CD4-positive, alpha-beta memory T cell (primary cell): ENCODE data around the gene ASMT. TPM values are rescaled to one million over a fixed set of nuclear protein-coding genes. Genes with fewer than 3 reads are reported as not detected.

ENCODE experiments used
- CTCF ChIA-PET: fragments of 350-600 bp; sonication (Branson Sonifier 250); formaldehyde crosslinking; loops from one replicate; lab custom pipeline; 2021; ENCODE audit warnings: inconsistent platforms; ENCODE audit not compliant: partially characterized antibody; lab: Charles Lee
- POLR2A ChIA-PET: fragments of 350-600 bp; sonication (Branson Sonifier 250); formaldehyde crosslinking; loops from one replicate; lab custom pipeline; 2021; ENCODE audit not compliant: partially characterized antibody; lab: Charles Lee
- DNase-seq, 5 donors: peaks; one replicate each; pipeline versions ENCODE4 v3.0.0 to v3.0.0-alpha.2; 2020 to 2022; ENCODE audit warnings: mixed read lengths in 1 of 5
- H3K27ac ChIP-seq: one replicate; pipeline ENCODE4 v1.7.0; 2013; ENCODE audit warnings: low read depth, low read length
- H3K27me3 ChIP-seq: 2 replicates; pipeline ENCODE4 v1.7.0; 2013; ENCODE audit warnings: mild to moderate bottlenecking, low read length, moderate library complexity; ENCODE audit not compliant: insufficient read depth
- H3K36me3 ChIP-seq: 2 replicates; pipeline ENCODE4 v1.7.0; 2013; ENCODE audit warnings: mild to moderate bottlenecking, low read length, moderate library complexity; ENCODE audit not compliant: insufficient read depth
- H3K4me1 ChIP-seq: 2 replicates; pipeline ENCODE4 v1.7.0; 2013; ENCODE audit warnings: mild to moderate bottlenecking, low read length, moderate library complexity; ENCODE audit not compliant: insufficient read depth
- H3K4me3 ChIP-seq, 2 donors: one replicate each; pipeline ENCODE4 v1.7.0; 2013; ENCODE audit warnings: low read length in 2 of 2, mild to moderate bottlenecking in 1 of 2
- H3K9me3 ChIP-seq, 2 donors: one replicate each; pipeline ENCODE4 v1.7.0; 2013; ENCODE audit warnings: low read length in 2 of 2, control low read depth in 1 of 2; ENCODE audit not compliant: control insufficient read depth in 1 of 2
- H3K27ac Mint-ChIP-seq, 7 donors: one replicate each; pipeline ENCODE4 v1.8.0; 2020 to 2021; ENCODE audit warnings: mixed read lengths in 7 of 7, mild to moderate bottlenecking in 6 of 7, inconsistent platforms in 3 of 7, moderate library complexity in 3 of 7
- H3K27me3 Mint-ChIP-seq, 2 donors: one replicate each; pipeline ENCODE4 v1.8.0; 2020 to 2021; ENCODE audit warnings: mixed read lengths in 2 of 2
- H3K36me3 Mint-ChIP-seq, 2 donors: one replicate each; pipeline ENCODE4 v1.8.0; 2020 to 2021; ENCODE audit warnings: mixed read lengths in 2 of 2, inconsistent platforms in 1 of 2, mild to moderate bottlenecking in 1 of 2
- H3K4me1 Mint-ChIP-seq, 4 donors: one replicate each; pipeline ENCODE4 v1.8.0; 2020 to 2021; ENCODE audit warnings: mixed read lengths in 4 of 4, mild to moderate bottlenecking in 1 of 4
- H3K4me3 Mint-ChIP-seq, 8 donors: one replicate each; pipeline ENCODE4 v1.8.0; 2020 to 2021; ENCODE audit warnings: mixed read lengths in 8 of 8, mild to moderate bottlenecking in 7 of 8, moderate library complexity in 6 of 8, inconsistent platforms in 3 of 8
- H3K9me3 Mint-ChIP-seq, 8 donors: one replicate each; pipeline ENCODE4 v1.8.0; 2020 to 2021; ENCODE audit warnings: mixed read lengths in 8 of 8, mild to moderate bottlenecking in 5 of 8, inconsistent platforms in 3 of 8, moderate library complexity in 1 of 8
- intact Hi-C: fragments of 100-400 bp; cut with micrococcal nuclease; formaldehyde crosslinking; loops from one replicate; pipeline ENCODE4 v1.15.1; 2023
- polyA plus RNA-seq, 2 donors: library from polyadenylated mRNA; unstranded; fragments of 300-500 nt; fragmentation: Illumina TruSeq; gene quantifications; one replicate each; pipeline ENCODE4 v1.2.3, GENCODE V29; 2021
- total RNA-seq, 2 experiments: library from RNA; stranded (reverse); gene quantifications; one replicate each; pipeline ENCODE4 v1.2.3, GENCODE V29; 2021

Gene ASMT
- total and polyA plus RNA-seq, 4 experiments from 2014 or later, result 0.35 to 1.0 TPM; not detected in 2

GRCh38 chrX:1609311-1609710 is 5.5 kb upstream of the ASMT start:
- no peaks in the 10 kb centered on the region for H3K9me3 ChIP-seq
- H3K36me3 ChIP-seq, result no peaks in the 10 kb centered on the region
- ChIA-PET CTCF (no interaction called here), POLR2A (no interaction called here)
- no peak overlapping the region for H3K27ac ChIP-seq
- DNase-seq, result no peak
- Mint-ChIP-seq H3K4me1 (peaks cover 0 to 4% (median under 1%) of the 10 kb centered on the region in 4 donors), H3K4me3 (no peak overlapping the region), H3K9me3 (no peaks in the 10 kb centered on the region), H3K27me3 (no peaks in the 10 kb centered on the region), H3K36me3 (peaks cover 5% of the 10 kb centered on the region in 2 donors), H3K27ac (no peak overlapping the region)
- intact Hi-C loops, result no loop called here
- no peak overlapping the region for H3K4me3 ChIP-seq
- H3K27me3 ChIP-seq, result no peaks in the 10 kb centered on the region
- no peaks in the 10 kb centered on the region for H3K4me1 ChIP-seq

- intact Hi-C loops, result no loop called here
- no peaks in the 10 kb centered on the region for H3K9me3 Mint-ChIP-seq
Measured at GRCh38 chrX:1609762-1610161, 5.1 kb upstream of the ASMT start.

GRCh38 chrX:1610166-1610565 is 4.7 kb upstream of the ASMT start:
- intact Hi-C loops, result no loop called here
- H3K27ac Mint-ChIP-seq, result no peak overlapping the region
- CTCF ChIA-PET, result no interaction called here

More at GRCh38 chrX:1609762-1610161, 5.1 kb upstream of the ASMT start:
- Histone ChIP-seq H3K4me1 (no peaks in the 10 kb centered on the region), H3K27ac (no peak overlapping the region), H3K36me3 (no peaks in the 10 kb centered on the region), H3K4me3 (no peak overlapping the region), H3K9me3 (no peaks in the 10 kb centered on the region), H3K27me3 (no peaks in the 10 kb centered on the region)
- peaks cover 0 to 3% (median 0%) of the 10 kb centered on the region in 4 donors for H3K4me1 Mint-ChIP-seq
- no peaks in the 10 kb centered on the region for H3K27me3 Mint-ChIP-seq
- no peak overlapping the region for H3K4me3 Mint-ChIP-seq
- peak overlapping the region in 1 of 7 donors; percentile 53 for H3K27ac Mint-ChIP-seq
- POLR2A ChIA-PET, result no interaction called here
- peaks cover under 1 to 4% of the 10 kb centered on the region in 2 donors for H3K36me3 Mint-ChIP-seq
- CTCF ChIA-PET, result no interaction called here
- no peak for DNase-seq

GRCh38 chrX:1610736-1611135 is 4.1 kb upstream of the ASMT start:
- Histone ChIP-seq H3K27me3 (no peaks in the 10 kb centered on the region), H3K27ac (no peak overlapping the region), H3K4me3 (no peak overlapping the region), H3K4me1 (no peaks in the 10 kb centered on the region), H3K9me3 (no peaks in the 10 kb centered on the region), H3K36me3 (no peaks in the 10 kb centered on the region)
- no peaks in the 10 kb centered on the region for H3K4me1 Mint-ChIP-seq
- POLR2A ChIA-PET, result no interaction called here
- H3K27me3 Mint-ChIP-seq, result no peaks in the 10 kb centered on the region
- CTCF ChIA-PET, result no interaction called here
- no peaks in the 10 kb centered on the region for H3K36me3 Mint-ChIP-seq
- H3K9me3 Mint-ChIP-seq, result no peaks in the 10 kb centered on the region
- no peak for DNase-seq
- no peak overlapping the region for H3K27ac Mint-ChIP-seq
- H3K4me3 Mint-ChIP-seq, result no peak overlapping the region
- intact Hi-C loops, result no loop called here

More at GRCh38 chrX:1610166-1610565, 4.7 kb upstream of the ASMT start:
- Mint-ChIP-seq H3K27me3 (no peaks in the 10 kb centered on the region), H3K4me1 (peaks cover 0 to 1% (median 0%) of the 10 kb centered on the region in 4 donors), H3K4me3 (no peak overlapping the region), H3K36me3 (peaks cover 0 to 4% of the 10 kb centered on the region in 2 donors), H3K9me3 (no peaks in the 10 kb centered on the region)
- no peaks in the 10 kb centered on the region for H3K9me3 ChIP-seq
- POLR2A ChIA-PET, result no interaction called here
- no peaks in the 10 kb centered on the region for H3K27me3 ChIP-seq
- no peaks in the 10 kb centered on the region for H3K4me1 ChIP-seq
- no peak for DNase-seq
- no peaks in the 10 kb centered on the region for H3K36me3 ChIP-seq
- H3K4me3 ChIP-seq, result no peak overlapping the region
- H3K27ac ChIP-seq, result no peak overlapping the region

GRCh38 chrX:1612641-1613286 is 2.1 kb upstream of the ASMT start:
- H3K4me1 Mint-ChIP-seq, result no peaks in the 10 kb centered on the region
- ChIA-PET CTCF (no interaction called here), POLR2A (no interaction called here)
- H3K4me3 ChIP-seq, result no peak overlapping the region
- H3K27ac Mint-ChIP-seq, result peak overlapping the region in 2 of 7 donors; percentile 29 to 61
- no peak for DNase-seq
- H3K9me3 ChIP-seq, result no peaks in the 10 kb centered on the region
- H3K4me1 ChIP-seq, result no peaks in the 10 kb centered on the region
- intact Hi-C loops, result no loop called here
- no peak overlapping the region for H3K4me3 Mint-ChIP-seq
- H3K36me3 Mint-ChIP-seq, result no peaks in the 10 kb centered on the region
- no peak overlapping the region for H3K27ac ChIP-seq
- no peaks in the 10 kb centered on the region for H3K27me3 Mint-ChIP-seq
- no peaks in the 10 kb centered on the region for H3K27me3 ChIP-seq
- no peaks in the 10 kb centered on the region for H3K36me3 ChIP-seq
- H3K9me3 Mint-ChIP-seq, result no peaks in the 10 kb centered on the region

GRCh38 chrX:1618689-1619088 is 3.8 kb downstream of the ASMT start:
- H3K27ac Mint-ChIP-seq, result no peak overlapping the region
- no peaks in the 10 kb centered on the region for H3K9me3 Mint-ChIP-seq
- H3K36me3 Mint-ChIP-seq, result no peaks in the 10 kb centered on the region
- no peaks in the 10 kb centered on the region for H3K9me3 ChIP-seq
- H3K4me3 Mint-ChIP-seq, result no peak overlapping the region
- CTCF ChIA-PET, result no interaction called here
- no peak overlapping the region for H3K4me3 ChIP-seq
- DNase-seq, result no peak
- no peaks in the 10 kb centered on the region for H3K36me3 ChIP-seq
- peaks cover 11% of the 10 kb centered on the region for H3K4me1 ChIP-seq
- H3K27ac ChIP-seq, result no peak overlapping the region
- POLR2A ChIA-PET, result no interaction called here
- no peaks in the 10 kb centered on the region for H3K27me3 ChIP-seq
- H3K4me1 Mint-ChIP-seq, result peaks cover 4 to 21% (median 7%) of the 10 kb centered on the region in 4 donors
- intact Hi-C loops, result no loop called here
- H3K27me3 Mint-ChIP-seq, result no peaks in the 10 kb centered on the region

- H3K4me3 Mint-ChIP-seq, result peak overlapping the region in 1 of 8 donors; percentile 43
- Histone ChIP-seq H3K36me3 (no peaks in the 10 kb centered on the region), H3K9me3 (no peaks in the 10 kb centered on the region), H3K27ac (no peak overlapping the region), H3K27me3 (no peaks in the 10 kb centered on the region), H3K4me3 (no peak overlapping the region), H3K4me1 (peaks cover 11% of the 10 kb centered on the region)
- ChIA-PET POLR2A (no interaction called here), CTCF (no interaction called here)
- H3K9me3 Mint-ChIP-seq, result no peaks in the 10 kb centered on the region
- intact Hi-C loops, result no loop called here
- peaks cover 4 to 21% (median 7%) of the 10 kb centered on the region in 4 donors for H3K4me1 Mint-ChIP-seq
- no peaks in the 10 kb centered on the region for H3K36me3 Mint-ChIP-seq
- peaks cover 0 to 5% of the 10 kb centered on the region in 2 donors for H3K27me3 Mint-ChIP-seq
- no peak overlapping the region for H3K27ac Mint-ChIP-seq
- DNase-seq, result no peak
Measured at GRCh38 chrX:1623691-1624090, 8.8 kb downstream of the ASMT start.
